Measurements from ENCODE around the gene FGD6.

GRCh38 chr12:95220726-95221125 lies 3.5 kb upstream of the FGD6 start:
- TF ChIP-seq CTCF (IDR thresholded peaks at IDR 0.05) (no peak), EP300 (IDR thresholded peaks at IDR 0.05) (no peak), POLR2A (IDR thresholded peaks at IDR 0.05) (no peak), POLR2AphosphoS5 (IDR thresholded peaks at IDR 0.05) (no peak)

Data from upper lobe of left lung (tissue), 4 donors.